ENCODE measurements around the gene ANKS1B.

GRCh38 chr12:98973395-98973794 is 1011.3 kb downstream of the ANKS1B start:
- TF ChIP-seq YY1 (IDR thresholded peaks at IDR 0.05; ENCODE audit: insufficient read depth, insufficient read length): no peak
- TF ChIP-seq SUZ12 (IDR thresholded peaks at IDR 0.05; ENCODE audit: extremely low read depth, insufficient read depth, insufficient read length): no peak
